ENCODE results near the gene SLC25A45.
A peak's percentile ranks its signal among the peaks of the same experiment; 100 is the strongest.

- peak; percentile 81 for TF ChIP-seq CTCF (IDR thresholded peaks at IDR 0.05)
- no peak for TF ChIP-seq EZH2 (IDR thresholded peaks at IDR 0.05; ENCODE audit: borderline replicate concordance, insufficient read depth, low read depth, low read length, poor library complexity, severe bottlenecking)
Measured at GRCh38 chr11:65366340-65366773, 16.1 kb downstream of the SLC25A45 start.

Data from B cell (primary cell).